ENCODE data around the gene FXYD4.

FXYD4 gene

DNA sequence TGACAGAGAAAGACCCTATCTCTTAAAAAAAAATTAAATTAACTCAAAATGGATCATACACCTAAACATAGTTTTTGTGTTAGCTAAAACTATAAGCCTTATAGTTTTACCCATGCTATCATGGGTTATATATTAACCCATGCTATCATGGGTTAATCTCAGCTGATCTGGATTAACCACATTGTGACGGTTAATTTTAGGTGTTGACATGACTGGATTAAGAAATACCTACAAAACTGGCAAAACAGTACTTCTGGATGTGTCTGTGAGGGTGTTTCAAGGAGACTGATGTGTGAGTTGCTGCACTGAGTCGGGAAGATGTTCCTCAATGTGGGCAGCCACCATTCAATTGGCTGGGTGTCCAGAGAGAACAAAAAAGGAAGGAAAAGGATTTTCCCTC, 44.3 kb upstream of the FXYD4 start:
- no peak for TF ChIP-seq TEAD4 (IDR thresholded peaks at IDR 0.05)
- TF ChIP-seq RAD21 (IDR thresholded peaks at IDR 0.05; ENCODE audit: low read depth), result no peak
- TF ChIP-seq NFIC (IDR thresholded peaks at IDR 0.05), result no peak
- TF ChIP-seq EP300 (IDR thresholded peaks at IDR 0.05; ENCODE audit: borderline replicate concordance), result no peak
- TF ChIP-seq FOXM1 (IDR thresholded peaks at IDR 0.05; ENCODE audit: borderline replicate concordance, low read depth), result no peak
- TF ChIP-seq TAF1 (IDR thresholded peaks at IDR 0.05; ENCODE audit: low read depth), result no peak
- TF ChIP-seq ZBTB7A (IDR thresholded peaks at IDR 0.05; ENCODE audit: low read depth), result no peak
- no peak for TF ChIP-seq CEBPB (IDR thresholded peaks at IDR 0.05)
- TF ChIP-seq, protein P1, sequence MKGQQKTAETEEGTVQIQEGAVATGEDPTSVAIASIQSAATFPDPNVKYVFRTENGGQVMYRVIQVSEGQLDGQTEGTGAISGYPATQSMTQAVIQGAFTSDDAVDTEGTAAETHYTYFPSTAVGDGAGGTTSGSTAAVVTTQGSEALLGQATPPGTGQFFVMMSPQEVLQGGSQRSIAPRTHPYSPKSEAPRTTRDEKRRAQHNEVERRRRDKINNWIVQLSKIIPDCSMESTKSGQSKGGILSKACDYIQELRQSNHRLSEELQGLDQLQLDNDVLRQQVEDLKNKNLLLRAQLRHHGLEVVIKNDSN (IDR thresholded peaks at IDR 0.05), result no peak
- TF ChIP-seq, protein P2, sequence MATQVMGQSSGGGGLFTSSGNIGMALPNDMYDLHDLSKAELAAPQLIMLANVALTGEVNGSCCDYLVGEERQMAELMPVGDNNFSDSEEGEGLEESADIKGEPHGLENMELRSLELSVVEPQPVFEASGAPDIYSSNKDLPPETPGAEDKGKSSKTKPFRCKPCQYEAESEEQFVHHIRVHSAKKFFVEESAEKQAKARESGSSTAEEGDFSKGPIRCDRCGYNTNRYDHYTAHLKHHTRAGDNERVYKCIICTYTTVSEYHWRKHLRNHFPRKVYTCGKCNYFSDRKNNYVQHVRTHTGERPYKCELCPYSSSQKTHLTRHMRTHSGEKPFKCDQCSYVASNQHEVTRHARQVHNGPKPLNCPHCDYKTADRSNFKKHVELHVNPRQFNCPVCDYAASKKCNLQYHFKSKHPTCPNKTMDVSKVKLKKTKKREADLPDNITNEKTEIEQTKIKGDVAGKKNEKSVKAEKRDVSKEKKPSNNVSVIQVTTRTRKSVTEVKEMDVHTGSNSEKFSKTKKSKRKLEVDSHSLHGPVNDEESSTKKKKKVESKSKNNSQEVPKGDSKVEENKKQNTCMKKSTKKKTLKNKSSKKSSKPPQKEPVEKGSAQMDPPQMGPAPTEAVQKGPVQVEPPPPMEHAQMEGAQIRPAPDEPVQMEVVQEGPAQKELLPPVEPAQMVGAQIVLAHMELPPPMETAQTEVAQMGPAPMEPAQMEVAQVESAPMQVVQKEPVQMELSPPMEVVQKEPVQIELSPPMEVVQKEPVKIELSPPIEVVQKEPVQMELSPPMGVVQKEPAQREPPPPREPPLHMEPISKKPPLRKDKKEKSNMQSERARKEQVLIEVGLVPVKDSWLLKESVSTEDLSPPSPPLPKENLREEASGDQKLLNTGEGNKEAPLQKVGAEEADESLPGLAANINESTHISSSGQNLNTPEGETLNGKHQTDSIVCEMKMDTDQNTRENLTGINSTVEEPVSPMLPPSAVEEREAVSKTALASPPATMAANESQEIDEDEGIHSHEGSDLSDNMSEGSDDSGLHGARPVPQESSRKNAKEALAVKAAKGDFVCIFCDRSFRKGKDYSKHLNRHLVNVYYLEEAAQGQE (IDR thresholded peaks at IDR 0.05; ENCODE audit: low read depth), result no peak
- TF ChIP-seq TCF12 (IDR thresholded peaks at IDR 0.05; ENCODE audit: low read depth), result no peak
- TF ChIP-seq, protein P3, sequence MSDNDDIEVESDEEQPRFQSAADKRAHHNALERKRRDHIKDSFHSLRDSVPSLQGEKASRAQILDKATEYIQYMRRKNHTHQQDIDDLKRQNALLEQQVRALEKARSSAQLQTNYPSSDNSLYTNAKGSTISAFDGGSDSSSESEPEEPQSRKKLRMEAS (IDR thresholded peaks at IDR 0.05), result no peak

DNA sequence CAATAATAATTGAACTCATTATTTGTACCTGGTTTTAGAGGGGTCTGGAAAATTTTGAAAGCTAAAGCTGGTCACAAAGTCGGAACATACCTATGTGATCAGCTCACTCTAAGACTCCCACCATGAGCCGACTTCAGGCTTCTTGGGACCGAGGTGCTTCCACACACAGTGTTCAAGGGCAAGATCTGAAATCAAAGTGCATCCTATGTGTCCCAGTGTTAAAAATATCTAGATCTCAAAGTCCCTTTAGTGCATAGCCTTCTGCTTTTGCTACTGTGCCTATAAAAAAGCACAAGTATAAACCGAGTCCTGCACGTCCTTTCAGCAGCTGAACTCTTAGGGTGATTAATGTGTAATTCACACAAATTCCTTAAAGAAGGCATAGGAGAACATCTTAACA, 43.5 kb upstream of the FXYD4 start:
- TF ChIP-seq TCF12 (IDR thresholded peaks at IDR 0.05; ENCODE audit: low read depth) (no peak), CEBPB (IDR thresholded peaks at IDR 0.05) (no peak), EP300 (IDR thresholded peaks at IDR 0.05; ENCODE audit: borderline replicate concordance) (no peak), RAD21 (IDR thresholded peaks at IDR 0.05; ENCODE audit: low read depth) (no peak), EGR1 (IDR thresholded peaks at IDR 0.05) (no peak), TEAD4 (IDR thresholded peaks at IDR 0.05) (no peak), TAF1 (IDR thresholded peaks at IDR 0.05; ENCODE audit: low read depth) (no peak), ZBTB7A (IDR thresholded peaks at IDR 0.05; ENCODE audit: low read depth) (no peak), FOXM1 (IDR thresholded peaks at IDR 0.05; ENCODE audit: borderline replicate concordance, low read depth) (no peak), CREB1 (IDR thresholded peaks at IDR 0.05; ENCODE audit: low read depth) (no peak), YY1 (IDR thresholded peaks at IDR 0.05; ENCODE audit: low read depth) (no peak), NFIC (IDR thresholded peaks at IDR 0.05) (no peak)
- TF ChIP-seq, protein P3 (IDR thresholded peaks at IDR 0.05), result no peak
- TF ChIP-seq, protein P2 (IDR thresholded peaks at IDR 0.05; ENCODE audit: low read depth), result no peak
- TF ChIP-seq, protein P1 (IDR thresholded peaks at IDR 0.05), result no peak

DNA sequence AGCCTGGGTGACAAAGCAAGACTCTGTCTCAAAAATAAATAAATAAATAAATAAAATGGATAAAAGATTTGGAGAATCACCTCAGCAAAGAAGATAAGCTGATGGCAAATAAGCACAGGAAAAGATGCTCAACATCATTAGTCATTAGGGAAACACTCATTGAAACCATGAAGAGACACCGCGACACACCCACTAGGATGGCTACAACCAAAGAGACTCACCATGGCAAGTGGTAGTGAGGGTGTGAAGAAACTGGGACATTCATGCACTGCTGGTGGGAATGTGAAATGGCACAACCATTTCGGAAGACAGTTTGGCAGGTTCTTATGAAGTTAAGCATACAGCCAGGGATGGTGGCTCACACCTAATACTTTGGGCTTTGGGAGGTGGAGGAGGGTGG, 37.8 kb upstream of the FXYD4 start:
- TF ChIP-seq TAF1 (IDR thresholded peaks at IDR 0.05; ENCODE audit: low read depth), result no peak

DNA sequence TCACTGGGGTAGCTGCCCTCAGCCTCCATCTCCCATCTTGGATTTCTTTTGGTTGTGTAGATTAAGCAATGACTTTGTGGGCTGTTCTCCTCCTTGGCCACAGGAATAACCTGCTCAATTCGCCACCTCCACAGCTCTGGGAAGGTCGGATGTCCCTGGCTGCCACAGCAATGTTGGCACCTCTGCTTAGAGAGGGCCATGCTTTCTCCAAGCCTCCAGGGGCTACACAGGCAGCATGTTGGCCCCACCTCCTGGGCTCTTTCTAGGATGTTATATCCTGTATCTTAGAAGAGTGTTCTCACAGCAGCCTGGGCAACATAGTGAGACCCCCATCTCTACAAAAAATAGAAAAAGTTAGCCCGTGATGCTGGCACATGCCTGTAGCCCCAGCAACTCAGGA, 35.4 kb upstream of the FXYD4 start:
- TF ChIP-seq FOXM1 (IDR thresholded peaks at IDR 0.05; ENCODE audit: borderline replicate concordance, low read depth) (no peak), TEAD4 (IDR thresholded peaks at IDR 0.05) (no peak), CEBPB (IDR thresholded peaks at IDR 0.05) (no peak), TCF12 (IDR thresholded peaks at IDR 0.05; ENCODE audit: low read depth) (no peak), RAD21 (IDR thresholded peaks at IDR 0.05; ENCODE audit: low read depth) (no peak), NFIC (IDR thresholded peaks at IDR 0.05) (no peak), EGR1 (IDR thresholded peaks at IDR 0.05) (no peak), YY1 (IDR thresholded peaks at IDR 0.05; ENCODE audit: low read depth) (no peak), TAF1 (IDR thresholded peaks at IDR 0.05; ENCODE audit: low read depth) (no peak), EP300 (IDR thresholded peaks at IDR 0.05; ENCODE audit: borderline replicate concordance) (no peak), ZBTB7A (IDR thresholded peaks at IDR 0.05; ENCODE audit: low read depth) (no peak), CREB1 (IDR thresholded peaks at IDR 0.05; ENCODE audit: low read depth) (no peak)
- TF ChIP-seq, protein P1 (IDR thresholded peaks at IDR 0.05), result no peak
- TF ChIP-seq, protein P3 (IDR thresholded peaks at IDR 0.05), result no peak
- TF ChIP-seq, protein P2 (IDR thresholded peaks at IDR 0.05; ENCODE audit: low read depth), result no peak

Data from Ishikawa (cell line).